GM21786 (cell line): ENCODE measurements around the gene ANKRD61.
"Not testable (repeated sequence)": the region's sequence is repeated elsewhere in the genome, so short reads cannot be mapped to it uniquely, and the experiment has no call there.

Experiments used
- ATAC-seq: cut with Tn5 transposase; IDR thresholded peaks from one replicate; pipeline ENCODE4 v1.9.1; 2021; ENCODE audit not compliant: unreplicated experiment

The ANKRD61 gene

GRCh38 chr7:6028563-6028962 lies 2.6 kb upstream of the ANKRD61 start:
- no peak for ATAC-seq

GRCh38 chr7:6031567-6031966 lies 391 bp downstream of the ANKRD61 start:
- no peak for ATAC-seq

GRCh38 chr7:6032167-6032566 lies 991 bp downstream of the ANKRD61 start:
- no peak for ATAC-seq

- no peak for ATAC-seq
Observed at GRCh38 chr7:6032641-6033040, 1.5 kb downstream of the ANKRD61 start.

GRCh38 chr7:6035165-6035564 lies 4.0 kb downstream of the ANKRD61 start:
- ATAC-seq: no peak

GRCh38 chr7:6035686-6036085 lies 4.5 kb downstream of the ANKRD61 start:
- ATAC-seq: no peak

GRCh38 chr7:6049780-6050179 lies 18.6 kb downstream of the ANKRD61 start:
- no peak for ATAC-seq

GRCh38 chr7:6051185-6051584 lies 20.0 kb downstream of the ANKRD61 start:
- ATAC-seq: not testable (repeated sequence)

GRCh38 chr7:6056616-6057015 lies 25.4 kb downstream of the ANKRD61 start:
- ATAC-seq: no peak

- ATAC-seq: no peak
Observed at GRCh38 chr7:6057316-6058129, 26.3 kb downstream of the ANKRD61 start.

GRCh38 chr7:6059941-6060340 lies 28.8 kb downstream of the ANKRD61 start:
- not testable (repeated sequence) for ATAC-seq

GRCh38 chr7:6071406-6071805 lies 40.2 kb downstream of the ANKRD61 start:
- ATAC-seq: peak; percentile 84

GRCh38 chr7:6074612-6075380 lies 43.6 kb downstream of the ANKRD61 start:
- no peak for ATAC-seq

GRCh38 chr7:6078548-6078947 lies 47.4 kb downstream of the ANKRD61 start:
- no peak for ATAC-seq

GRCh38 chr7:6083047-6083446 lies 51.9 kb downstream of the ANKRD61 start:
- ATAC-seq: not testable (repeated sequence)
